H1 (cell line): ENCODE data around the gene SH3BGRL3.

Experiments used
- CBX8 ChIP-seq: fragments of 300-800, 300-1000 bp; sonication (generic); IDR thresholded peaks from 2 replicates; pipeline ENCODE4 v1.7.1; 2016; ENCODE audit warnings: low read depth, low read length, borderline replicate concordance
- CHD2 ChIP-seq: IDR thresholded peaks from 2 replicates; pipeline ENCODE4 v1.6.1; 2012; ENCODE audit warnings: low read length, improper control_type of control experiment
- CREB1 ChIP-seq: IDR thresholded peaks from 2 replicates; pipeline ENCODE4 v1.6.1; 2012; ENCODE audit warnings: inconsistent platforms
- CTCF ChIP-seq, 3 experiments: IDR thresholded peaks; 1 replicate in 2 of 3; 2 replicates in 1 of 3; pipeline versions ENCODE4 v1.5.1 to v1.6.1; 2011; ENCODE audit warnings: low read length in 3 of 3, mild to moderate bottlenecking in 3 of 3, inconsistent platforms in 2 of 3, low read depth in 1 of 3, moderate library complexity in 1 of 3; ENCODE audit not compliant: insufficient read depth in 1 of 3; ENCODE audit errors: control extremely low read depth in 1 of 3
- GABPA ChIP-seq: IDR thresholded peaks from 2 replicates; pipeline ENCODE4 v1.6.1; 2011; ENCODE audit warnings: mild to moderate bottlenecking, low read length, moderate library complexity, borderline replicate concordance; ENCODE audit not compliant: insufficient read depth
- MAFK ChIP-seq: IDR thresholded peaks from 2 replicates; pipeline ENCODE4 v1.6.1; 2012; ENCODE audit warnings: low read depth, mild to moderate bottlenecking, improper control_type of control experiment, low read length
- POLR2A ChIP-seq, 2 experiments: IDR thresholded peaks; 1 replicate in 1 of 2; 2 replicates in 1 of 2; pipeline ENCODE4 v1.6.1; 2011; ENCODE audit warnings: low read depth in 2 of 2, low read length in 2 of 2, mild to moderate bottlenecking in 2 of 2; ENCODE audit errors: control extremely low read depth in 1 of 2
- POLR2AphosphoS5 ChIP-seq: IDR thresholded peaks from 2 replicates; pipeline ENCODE4 v1.6.1; 2011; ENCODE audit warnings: low read depth, low read length
- RAD21 ChIP-seq, 2 experiments: IDR thresholded peaks in 1 of 2; conservative IDR thresholded peaks in 1 of 2; 2 replicates each; pipeline ENCODE4 v1.6.1; 2011; ENCODE audit warnings: low read depth in 2 of 2, low read length in 2 of 2, improper control_type of control experiment in 1 of 2, inconsistent platforms in 1 of 2, mild to moderate bottlenecking in 1 of 2, moderate library complexity in 1 of 2
- RXRA ChIP-seq: IDR thresholded peaks from 2 replicates; pipeline ENCODE4 v1.6.1; 2011; ENCODE audit warnings: low read depth, mild to moderate bottlenecking, low read length, moderate library complexity; ENCODE audit not compliant: insufficient read depth
- SIN3A ChIP-seq, 2 experiments: IDR thresholded peaks in 1 of 2; conservative IDR thresholded peaks in 1 of 2; 2 replicates each; pipeline ENCODE4 v1.6.1; 2011 to 2012; ENCODE audit warnings: low read length in 2 of 2, improper control_type of control experiment in 1 of 2, low read depth in 1 of 2, mild to moderate bottlenecking in 1 of 2
- TAF7 ChIP-seq: optimal IDR thresholded peaks from 2 replicates; pipeline ENCODE3; 2011; ENCODE audit warnings: low read depth, mild to moderate bottlenecking, inconsistent platforms, low read length, moderate library complexity, borderline replicate concordance
- ZNF274 ChIP-seq: IDR thresholded peaks from 2 replicates; pipeline ENCODE4 v1.7.0; 2012; ENCODE audit warnings: low read length, borderline replicate concordance; ENCODE audit errors: extremely low read depth

- no peak for TF ChIP-seq POLR2AphosphoS5
- no peak for TF ChIP-seq POLR2A (IDR thresholded peaks at IDR 0.05; ENCODE audit: control extremely low read depth in 1 of 2, low read depth in 2 of 2, low read length in 2 of 2)
- TF ChIP-seq MAFK, result no peak
- TF ChIP-seq RXRA, result no peak
- no peak for TF ChIP-seq CHD2
- TF ChIP-seq ZNF274, result no peak
- TF ChIP-seq CTCF (IDR thresholded peaks at IDR 0.05; ENCODE audit: control extremely low read depth in 1 of 3, insufficient read depth in 1 of 3, low read depth in 1 of 3, low read length in 3 of 3), result no peak
- TF ChIP-seq TAF7, result no peak
- TF ChIP-seq SIN3A (conservative IDR thresholded peaks at IDR 0.05 in 1 of 2, IDR thresholded peaks at IDR 0.05 in 1 of 2; ENCODE audit: low read depth in 1 of 2, low read length in 2 of 2), result no peak
- no peak for TF ChIP-seq CREB1
- no peak for TF ChIP-seq CBX8
- TF ChIP-seq GABPA, result no peak
- TF ChIP-seq RAD21 (IDR thresholded peaks at IDR 0.05 in 1 of 2, conservative IDR thresholded peaks at IDR 0.05 in 1 of 2; ENCODE audit: low read depth in 2 of 2, low read length in 2 of 2), result no peak
Measured at GRCh38 chr1:26297791-26298124, 17.9 kb downstream of the SH3BGRL3 start.
